Ammon's horn (tissue), 1 donor: Measurements from ENCODE around the gene CNDP1.

Experiments used
- DNase-seq: peaks from one replicate; pipeline ENCODE4 v3.0.0-alpha.2; 2016; ENCODE audit warnings: low spot score

CNDP1 gene

GRCh38 chr18:74625157-74625556 is 90.9 kb downstream of the CNDP1 start:
- no peak for DNase-seq

DNA sequence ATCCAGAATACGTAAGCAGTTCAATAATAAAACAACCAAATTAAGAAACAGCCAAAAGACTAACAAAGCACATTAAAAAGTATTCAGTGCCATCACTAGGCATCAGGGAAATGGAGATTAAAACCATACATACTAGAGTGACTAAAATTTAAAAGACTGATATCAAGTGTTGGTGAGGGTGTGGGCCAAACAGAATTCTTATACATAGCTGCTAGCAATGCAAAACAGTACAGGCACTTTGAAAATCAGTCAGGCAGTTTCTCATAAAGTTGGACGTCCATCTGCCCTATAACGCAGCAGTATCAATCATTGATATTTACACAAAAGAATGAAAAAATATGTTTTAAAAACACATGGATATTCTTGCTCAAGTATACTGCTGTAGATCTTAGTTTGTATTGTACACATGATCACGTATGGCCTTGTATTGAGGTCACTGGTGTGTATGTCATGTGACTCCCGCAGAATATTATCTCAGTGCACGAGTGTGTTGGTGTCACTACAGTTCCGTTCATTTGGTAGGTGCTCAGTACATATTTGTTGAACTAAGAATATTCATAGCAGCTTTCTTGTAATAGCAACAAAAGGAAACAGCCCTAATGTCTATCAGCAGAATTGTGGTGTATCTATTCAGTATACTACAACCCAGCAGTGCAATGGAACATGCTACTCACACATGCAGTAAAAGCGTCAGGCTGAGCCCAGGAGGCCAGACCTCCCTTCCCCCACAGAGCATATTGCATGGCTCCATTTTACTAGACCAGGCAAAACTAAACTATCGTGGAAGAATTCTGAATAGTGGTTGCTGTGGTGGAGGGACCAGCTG is 92.0 kb downstream of the CNDP1 start:
- no peak for DNase-seq

- no peak for DNase-seq
These were observed 96.5 kb downstream of the CNDP1 start for GRCh38 chr18:74630804-74631203.

GRCh38 chr18:74631212-74631611 is 96.9 kb downstream of the CNDP1 start:
- DNase-seq = no peak

DNA sequence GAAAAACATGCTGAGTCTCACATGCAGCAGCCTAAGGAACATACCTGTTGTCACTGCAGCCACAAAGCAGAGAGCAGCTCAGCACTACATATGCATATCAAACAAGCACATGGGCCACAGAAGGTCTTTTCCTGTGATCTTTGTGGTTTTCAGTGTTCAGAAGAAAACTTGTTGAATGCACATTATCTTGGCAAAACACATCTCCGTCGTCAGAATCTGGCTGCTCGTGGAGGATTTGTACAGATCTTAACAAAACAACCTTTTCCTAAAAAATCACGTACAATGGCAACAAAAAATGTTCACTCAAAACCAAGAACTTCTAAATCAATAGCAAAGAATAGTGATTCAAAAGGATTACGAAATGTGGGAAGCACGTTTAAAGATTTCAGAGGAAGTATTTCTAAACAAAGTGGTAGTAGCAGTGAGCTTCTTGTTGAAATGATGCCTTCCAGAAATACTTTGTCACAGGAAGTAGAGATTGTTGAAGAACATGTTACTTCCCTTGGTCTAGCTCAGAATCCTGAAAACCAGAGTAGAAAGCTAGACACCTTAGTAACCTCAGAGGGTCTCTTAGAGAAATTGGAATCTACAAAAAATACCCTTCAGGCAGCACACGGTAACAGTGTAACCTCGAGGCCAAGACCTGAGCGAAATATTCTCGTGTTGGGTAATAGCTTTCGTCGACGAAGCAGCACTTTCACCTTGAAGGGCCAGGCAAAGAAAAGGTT is 97.5 kb downstream of the CNDP1 start:
- DNase-seq = no peak

DNA sequence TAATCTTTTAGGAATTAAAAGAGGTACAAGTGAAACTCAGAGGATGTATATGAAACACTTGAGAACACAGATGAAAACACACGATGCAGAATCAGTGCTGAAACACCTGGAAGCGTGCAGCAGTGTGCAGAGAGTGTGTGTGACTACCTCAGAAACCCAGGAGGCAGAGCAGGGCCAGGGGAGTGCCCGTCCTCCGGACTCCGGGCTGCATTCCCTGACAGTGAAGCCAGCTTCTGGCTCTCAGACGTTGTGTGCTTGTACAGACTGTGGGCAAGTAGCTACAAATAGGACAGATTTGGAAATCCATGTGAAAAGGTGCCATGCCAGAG is 98.0 kb downstream of the CNDP1 start:
- no peak for DNase-seq

DNA sequence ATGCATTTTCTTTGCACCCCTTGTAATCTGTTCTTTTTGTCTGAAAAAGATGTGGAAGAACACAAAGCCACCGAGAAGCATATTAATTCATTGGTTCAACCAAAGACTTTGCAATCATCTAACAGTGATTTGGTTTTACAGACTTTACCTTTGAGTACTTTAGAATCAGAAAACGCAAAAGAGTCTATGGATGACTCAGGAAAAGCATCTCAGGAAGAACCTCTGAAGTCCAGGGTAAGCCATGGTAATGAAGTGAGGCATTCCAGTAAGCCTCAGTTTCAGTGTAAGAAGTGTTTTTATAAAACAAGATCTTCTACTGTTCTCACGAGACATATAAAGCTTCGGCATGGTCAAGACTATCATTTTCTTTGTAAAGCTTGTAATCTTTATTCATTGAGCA is 98.6 kb downstream of the CNDP1 start:
- DNase-seq = no peak

DNA sequence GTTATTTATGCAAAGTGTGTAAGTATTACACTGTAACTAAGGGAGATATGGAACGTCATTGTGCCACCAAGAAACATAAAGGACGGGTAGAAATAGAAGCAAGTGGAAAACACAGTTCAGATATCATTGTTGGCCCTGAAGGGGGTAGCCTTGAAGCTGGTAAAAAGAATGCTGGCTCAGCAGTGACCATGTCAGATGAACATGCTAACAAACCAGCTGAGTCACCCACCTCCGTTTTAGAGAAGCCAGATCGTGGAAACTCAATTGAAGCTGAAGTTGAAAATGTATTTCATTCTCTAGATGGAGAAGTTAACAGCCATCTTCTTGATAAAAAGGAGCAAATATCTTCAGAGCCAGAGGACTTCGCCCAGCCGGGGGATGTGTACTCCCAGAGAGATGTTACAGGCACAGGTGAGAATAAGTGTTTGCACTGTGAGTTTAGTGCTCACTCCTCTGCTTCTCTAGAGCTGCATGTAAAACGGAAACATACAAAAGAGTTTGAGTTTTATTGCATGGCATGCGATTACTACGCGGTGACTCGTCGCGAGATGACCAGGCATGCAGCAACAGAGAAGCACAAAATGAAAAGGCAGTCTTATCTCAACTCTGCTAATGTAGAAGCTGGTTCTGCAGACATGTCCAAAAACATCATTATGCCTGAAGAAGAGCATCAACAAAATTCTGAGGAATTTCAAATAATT is 99.5 kb downstream of the CNDP1 start:
- no peak for DNase-seq

GRCh38 chr18:74635224-74635975 is 101.1 kb downstream of the CNDP1 start:
- no peak for DNase-seq
